K562 treated with DMSO at 1 percent for 48 hours (cell line): ENCODE data around the gene OR10P1. TPM values are rescaled to one million over a fixed set of nuclear protein-coding genes. Genes with fewer than 3 reads are reported as not detected.

Source experiments
- total RNA-seq: library from RNA; unstranded; fragments of 300-600 nt; gene quantifications from 2 replicates; pipeline ENCODE4 v1.2.3, GENCODE V29; 2022; ENCODE audit warnings: low replicate concordance; ENCODE audit errors: extremely low read depth

Gene OR10P1
- not detected in 2 replicates for total RNA-seq

GRCh38 chr12:55636853-55637252 is at the start of gene OR10P1:
Gene OR10P1 (plus strand): TSS chr12:55636892. CDS start chr12:55636892, 0 bp downstream.

Other genes starting within 250 kb of the OR10P1 start
- not detected in 2 replicates for gene OR6C65, start 236.4 kb upstream of the OR10P1 start, total RNA-seq
- not detected in 2 replicates for gene OR6C76, start 210.6 kb upstream of the OR10P1 start, total RNA-seq
- gene OR6C2, start 192.8 kb upstream of the OR10P1 start, total RNA-seq = not detected in 2 replicates
- gene OR6C70, start 166.8 kb upstream of the OR10P1 start, total RNA-seq = not detected in 2 replicates
- gene OR6C68, start 144.5 kb upstream of the OR10P1 start, total RNA-seq = not detected in 2 replicates
- gene OR6C4, start 87.3 kb upstream of the OR10P1 start, total RNA-seq = not detected in 2 replicates
- not detected in 2 replicates for gene OR2AP1, start 64.4 kb upstream of the OR10P1 start, total RNA-seq
- gene ITGA7, start 71.0 kb downstream of the OR10P1 start, total RNA-seq = not detected in 2 replicates
- gene BLOC1S1, start 79.2 kb downstream of the OR10P1 start, total RNA-seq = not detected in 2 replicates
- not detected in 2 replicates for gene RDH5, start 83.5 kb downstream of the OR10P1 start, total RNA-seq
- 1,854 TPM in 1 of 2 replicates, not detected in the other for gene CD63, start 92.1 kb downstream of the OR10P1 start, total RNA-seq
- not detected in 2 replicates for gene GDF11, start 106.2 kb downstream of the OR10P1 start, total RNA-seq
- not detected in 2 replicates for gene SARNP, start 180.8 kb downstream of the OR10P1 start, total RNA-seq
- gene ORMDL2, start 181.1 kb downstream of the OR10P1 start, total RNA-seq = not detected in 2 replicates
- gene DNAJC14, start 192.7 kb downstream of the OR10P1 start, total RNA-seq = not detected in 2 replicates
- not detected in 2 replicates for gene MMP19, start 206.0 kb downstream of the OR10P1 start, total RNA-seq